Heart left ventricle (tissue), 13 donors: ENCODE results near the gene BARHL1.

ENCODE experiments used
- CTCF ChIP-seq, 12 donors: fragments of 200-600 bp; sonication (generic) in 4 of 12; IDR thresholded peaks; one replicate each; pipeline versions ENCODE4 v1.5.0 to v1.8.0; 2018 to 2022; ENCODE audit warnings: antibody characterized with exemption in 12 of 12, mild to moderate bottlenecking in 5 of 12
- POLR2A ChIP-seq, 2 donors: fragments of 450-650 bp; IDR thresholded peaks; one replicate each; pipeline ENCODE4 v1.6.1; 2017; ENCODE audit warnings: antibody characterized with exemption in 2 of 2, mild to moderate bottlenecking in 2 of 2, moderate library complexity in 2 of 2
- donor health status: ischemic (EF 13 %, LVEDD 7.1; RV severe dilation, severe dysfunction).
- donor health status: DM: no; HTN: yes; CAD: no.
- donor health status: DM: no; HTN: no; CAD: no.
- donor health status: ischemic (EF 25% LVEDD 6.9; RV normal size, moderate dysfunction).
- donor health status: ischemic (EF 25% LVEDD 5.7; RV mildly dilated, moderate dysfunction).
- donor health status: ischemic (EF 35%, LVEDD 5.7; RV mildly dilated, moderate dysfunction).
- donor health status: nonischemic (EF 11% LVEDD 7.7; RV severe dilation, severe dysfunction).
- donor health status: DM: yes; HTN: yes; CAD: no.
- donor health status: PGD.
- donor health status: ischemic (EF 29% LVEDD 5.4; RV normal size, mild dysfunction).
- donor health status: nonischemic (EF 23%, LVEDD 6.1; RV moderate dilation, normal function).

- no peak for TF ChIP-seq CTCF (IDR thresholded peaks at IDR 0.05)
- no peak for TF ChIP-seq POLR2A (IDR thresholded peaks at IDR 0.05)
Observed at GRCh38 chr9:132610661-132611060, 28.3 kb downstream of the BARHL1 start.
